ENCODE measurements around the gene OR52I2.

The OR52I2 gene

GRCh38 chr11:4560467-4560866, 21.1 kb upstream of the OR52I2 start:
- Histone ChIP-seq H3K79me2 (ENCODE audit: insufficient read depth, low read length) (no peaks in the 10 kb centered on the region), H3K36me3 (ENCODE audit: insufficient read depth, low read length) (no peaks in the 10 kb centered on the region), H3K4me3 (ENCODE audit: low read depth, low read length, poor library complexity, severe bottlenecking) (no peak overlapping the region), H3K9me3 (ENCODE audit: low read length) (no peaks in the 10 kb centered on the region), H3K9ac (ENCODE audit: low read length) (no peak overlapping the region), H3K4me2 (ENCODE audit: low read length) (no peak overlapping the region), H2AFZ (ENCODE audit: low read length) (no peak overlapping the region), H3K9me2 (ENCODE audit: low read depth, low read length) (no peaks in the 10 kb centered on the region), H3K27ac (ENCODE audit: low read depth, low read length, poor library complexity, severe bottlenecking) (no peak overlapping the region), H4K20me1 (ENCODE audit: insufficient read depth, low read length) (no peaks in the 10 kb centered on the region), H3F3A (ENCODE audit: insufficient read depth, low read length) (no peaks in the 10 kb centered on the region), H3K27me3 (ENCODE audit: insufficient read depth, low read length) (no peaks in the 10 kb centered on the region), H3K4me1 (ENCODE audit: insufficient read depth, low read length, severe bottlenecking) (no peaks in the 10 kb centered on the region)
- TF ChIP-seq, protein P1, sequence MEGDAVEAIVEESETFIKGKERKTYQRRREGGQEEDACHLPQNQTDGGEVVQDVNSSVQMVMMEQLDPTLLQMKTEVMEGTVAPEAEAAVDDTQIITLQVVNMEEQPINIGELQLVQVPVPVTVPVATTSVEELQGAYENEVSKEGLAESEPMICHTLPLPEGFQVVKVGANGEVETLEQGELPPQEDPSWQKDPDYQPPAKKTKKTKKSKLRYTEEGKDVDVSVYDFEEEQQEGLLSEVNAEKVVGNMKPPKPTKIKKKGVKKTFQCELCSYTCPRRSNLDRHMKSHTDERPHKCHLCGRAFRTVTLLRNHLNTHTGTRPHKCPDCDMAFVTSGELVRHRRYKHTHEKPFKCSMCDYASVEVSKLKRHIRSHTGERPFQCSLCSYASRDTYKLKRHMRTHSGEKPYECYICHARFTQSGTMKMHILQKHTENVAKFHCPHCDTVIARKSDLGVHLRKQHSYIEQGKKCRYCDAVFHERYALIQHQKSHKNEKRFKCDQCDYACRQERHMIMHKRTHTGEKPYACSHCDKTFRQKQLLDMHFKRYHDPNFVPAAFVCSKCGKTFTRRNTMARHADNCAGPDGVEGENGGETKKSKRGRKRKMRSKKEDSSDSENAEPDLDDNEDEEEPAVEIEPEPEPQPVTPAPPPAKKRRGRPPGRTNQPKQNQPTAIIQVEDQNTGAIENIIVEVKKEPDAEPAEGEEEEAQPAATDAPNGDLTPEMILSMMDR (IDR thresholded peaks at IDR 0.05; ENCODE audit: low read length) = no peak
- TF ChIP-seq EZH2 (IDR thresholded peaks at IDR 0.05; ENCODE audit: borderline replicate concordance, low read length) = no peak

- Histone ChIP-seq H3K4me1 (ENCODE audit: insufficient read depth, low read length, severe bottlenecking) (no peaks in the 10 kb centered on the region), H3K9me2 (ENCODE audit: low read depth, low read length) (no peaks in the 10 kb centered on the region), H4K20me1 (ENCODE audit: insufficient read depth, low read length) (no peaks in the 10 kb centered on the region), H3K27ac (ENCODE audit: low read depth, low read length, poor library complexity, severe bottlenecking) (no peak overlapping the region), H3K4me2 (ENCODE audit: low read length) (no peak overlapping the region), H3K36me3 (ENCODE audit: insufficient read depth, low read length) (no peaks in the 10 kb centered on the region), H3K79me2 (ENCODE audit: insufficient read depth, low read length) (no peaks in the 10 kb centered on the region), H2AFZ (ENCODE audit: low read length) (no peak overlapping the region), H3F3A (ENCODE audit: insufficient read depth, low read length) (no peaks in the 10 kb centered on the region), H3K9ac (ENCODE audit: low read length) (no peak overlapping the region), H3K27me3 (ENCODE audit: insufficient read depth, low read length) (no peaks in the 10 kb centered on the region), H3K9me3 (ENCODE audit: low read length) (no peaks in the 10 kb centered on the region), H3K4me3 (ENCODE audit: low read depth, low read length, poor library complexity, severe bottlenecking) (no peak overlapping the region)
- TF ChIP-seq, protein P1 (IDR thresholded peaks at IDR 0.05; ENCODE audit: low read length) = no peak
- no peak for TF ChIP-seq EZH2 (IDR thresholded peaks at IDR 0.05; ENCODE audit: borderline replicate concordance, low read length)
Measured at GRCh38 chr11:4565371-4565770, 16.2 kb upstream of the OR52I2 start.

- Histone ChIP-seq H3K4me2 (ENCODE audit: low read length) (no peak overlapping the region), H3K36me3 (ENCODE audit: insufficient read depth, low read length) (no peaks in the 10 kb centered on the region), H3F3A (ENCODE audit: insufficient read depth, low read length) (no peaks in the 10 kb centered on the region), H3K4me3 (ENCODE audit: low read depth, low read length, poor library complexity, severe bottlenecking) (no peak overlapping the region), H3K9me2 (ENCODE audit: low read depth, low read length) (no peaks in the 10 kb centered on the region), H3K9ac (ENCODE audit: low read length) (no peak overlapping the region), H2AFZ (ENCODE audit: low read length) (no peak overlapping the region), H3K27me3 (ENCODE audit: insufficient read depth, low read length) (0 out of 2 replicates have a peak, but pooled peaks cover 4% of the 10 kb centered on the region), H3K9me3 (ENCODE audit: low read length) (no peaks in the 10 kb centered on the region), H4K20me1 (ENCODE audit: insufficient read depth, low read length) (no peaks in the 10 kb centered on the region), H3K4me1 (ENCODE audit: insufficient read depth, low read length, severe bottlenecking) (no peaks in the 10 kb centered on the region), H3K27ac (ENCODE audit: low read depth, low read length, poor library complexity, severe bottlenecking) (no peak overlapping the region), H3K79me2 (ENCODE audit: insufficient read depth, low read length) (no peaks in the 10 kb centered on the region)
- TF ChIP-seq, protein P1 (IDR thresholded peaks at IDR 0.05; ENCODE audit: low read length) = no peak
- no peak for TF ChIP-seq EZH2 (IDR thresholded peaks at IDR 0.05; ENCODE audit: borderline replicate concordance, low read length)
Measured at GRCh38 chr11:4569075-4569474, 12.5 kb upstream of the OR52I2 start.
